MCF 10A (cell line): Measurements from ENCODE around the gene TRAK1. TPM values are rescaled to one million over a fixed set of nuclear protein-coding genes. Genes with fewer than 3 reads are reported as not detected.

Experiments
- BruUV-seq: library from RNA; stranded (reverse); fragments of 400-500 nt; replicated peaks from 2 replicates; lab custom pipeline; 2021; lab: Mats Ljungman, UMichigan
- CTCF ChIA-PET: fragments of 300-600 bp; sonication (Branson Sonifier 250); formaldehyde crosslinking; extraction: SDS; loops from one replicate; lab custom pipeline; 2021; ENCODE audit warnings: antibody characterized with exemption, inconsistent platforms; lab: Yijun Ruan, JAX
- POLR2A ChIA-PET: fragments of 300-600, 350-650 bp; sonication (Branson Sonifier 250); formaldehyde crosslinking; extraction: SDS; loops from one replicate; lab custom pipeline; 2020; ENCODE audit warnings: antibody characterized with exemption, inconsistent platforms; lab: Yijun Ruan, JAX
- DNase-seq: peaks from one replicate; pipeline ENCODE4 v3.0.0-alpha.2; 2018; ENCODE audit not compliant: unreplicated experiment
- H3K27ac Mint-ChIP-seq: one replicate; pipeline ENCODE4 v1.8.0; 2022; ENCODE audit warnings: mild to moderate bottlenecking, low read depth, mixed read lengths; ENCODE audit not compliant: unreplicated experiment
- H3K27me3 Mint-ChIP-seq: one replicate; pipeline ENCODE4 v1.8.0; 2022; ENCODE audit warnings: mixed read lengths; ENCODE audit not compliant: insufficient read depth, unreplicated experiment
- H3K36me3 Mint-ChIP-seq: one replicate; pipeline ENCODE4 v1.8.0; 2022; ENCODE audit warnings: mild to moderate bottlenecking, moderate library complexity, mixed read lengths; ENCODE audit not compliant: insufficient read depth, unreplicated experiment
- H3K4me1 Mint-ChIP-seq: one replicate; pipeline ENCODE4 v1.8.0; 2022; ENCODE audit warnings: mixed read lengths; ENCODE audit not compliant: insufficient read depth, unreplicated experiment
- H3K4me3 Mint-ChIP-seq: one replicate; pipeline ENCODE4 v1.8.0; 2022; ENCODE audit warnings: mild to moderate bottlenecking, moderate library complexity, mixed read lengths; ENCODE audit not compliant: unreplicated experiment
- H3K9me3 Mint-ChIP-seq: one replicate; pipeline ENCODE4 v1.8.0; 2022; ENCODE audit warnings: mixed read lengths; ENCODE audit not compliant: unreplicated experiment
- intact Hi-C: fragments of 100-400 bp; cut with micrococcal nuclease; formaldehyde crosslinking; loops from 2 replicates; pipeline ENCODE4 v1.14.1; 2022
- total RNA-seq: library from RNA; stranded (reverse); gene quantifications from 2 replicates; pipeline ENCODE4 v1.2.3, GENCODE V29; 2022
- TF ChIP-seq, protein P1 (sequence below): fragments of 200-600 bp; IDR thresholded peaks from one replicate; pipeline ENCODE4 v1.8.0; 2022; ENCODE audit warnings: antibody characterized with exemption, mild to moderate bottlenecking; ENCODE audit not compliant: unreplicated experiment

TRAK1 gene
- total RNA-seq, 1 experiment from 2014 or later = 33.2 TPM

DNA sequence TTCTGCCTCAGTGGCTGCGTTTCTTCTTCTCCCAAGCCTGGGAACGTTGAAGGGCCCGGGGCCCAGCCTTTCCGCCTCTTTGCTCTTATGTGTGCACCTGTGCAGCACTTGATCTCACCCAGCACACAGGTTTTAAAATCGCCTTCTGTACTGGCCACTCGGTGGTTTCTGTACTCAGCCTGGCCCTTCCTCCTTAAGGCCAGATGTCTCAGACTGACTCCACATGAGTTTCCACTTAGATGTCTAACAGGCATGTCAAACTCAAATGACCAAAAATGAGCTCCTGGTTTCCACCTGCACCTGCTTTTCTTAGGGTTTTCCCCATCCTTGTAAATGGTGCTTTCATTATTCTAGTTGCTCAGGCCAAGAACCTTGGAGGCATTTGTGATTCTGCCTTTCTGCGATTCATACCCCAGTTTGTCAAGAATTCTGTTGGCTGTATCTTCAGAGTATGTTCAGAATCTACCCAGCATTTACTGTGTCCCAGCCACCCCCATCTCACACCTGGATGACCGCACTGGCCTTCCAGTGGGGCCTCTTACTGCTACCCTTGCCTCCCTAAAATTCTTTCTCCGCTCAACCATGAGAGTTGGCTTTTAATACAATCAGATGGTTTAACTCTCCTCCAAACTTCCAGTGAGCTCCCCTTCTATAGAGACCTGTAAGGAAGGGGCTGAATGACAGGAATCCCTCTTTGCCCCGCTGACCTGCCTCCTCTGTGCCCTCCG, 2.2 kb upstream of the TRAK1 start:
- H3K9me3 Mint-ChIP-seq = no peaks in the 10 kb centered on the region
- TF ChIP-seq, protein P1, sequence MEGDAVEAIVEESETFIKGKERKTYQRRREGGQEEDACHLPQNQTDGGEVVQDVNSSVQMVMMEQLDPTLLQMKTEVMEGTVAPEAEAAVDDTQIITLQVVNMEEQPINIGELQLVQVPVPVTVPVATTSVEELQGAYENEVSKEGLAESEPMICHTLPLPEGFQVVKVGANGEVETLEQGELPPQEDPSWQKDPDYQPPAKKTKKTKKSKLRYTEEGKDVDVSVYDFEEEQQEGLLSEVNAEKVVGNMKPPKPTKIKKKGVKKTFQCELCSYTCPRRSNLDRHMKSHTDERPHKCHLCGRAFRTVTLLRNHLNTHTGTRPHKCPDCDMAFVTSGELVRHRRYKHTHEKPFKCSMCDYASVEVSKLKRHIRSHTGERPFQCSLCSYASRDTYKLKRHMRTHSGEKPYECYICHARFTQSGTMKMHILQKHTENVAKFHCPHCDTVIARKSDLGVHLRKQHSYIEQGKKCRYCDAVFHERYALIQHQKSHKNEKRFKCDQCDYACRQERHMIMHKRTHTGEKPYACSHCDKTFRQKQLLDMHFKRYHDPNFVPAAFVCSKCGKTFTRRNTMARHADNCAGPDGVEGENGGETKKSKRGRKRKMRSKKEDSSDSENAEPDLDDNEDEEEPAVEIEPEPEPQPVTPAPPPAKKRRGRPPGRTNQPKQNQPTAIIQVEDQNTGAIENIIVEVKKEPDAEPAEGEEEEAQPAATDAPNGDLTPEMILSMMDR = no peak
- H3K27ac Mint-ChIP-seq = no peak overlapping the region
- POLR2A ChIA-PET = interaction anchor here (1.0 kb wide), 1 partner anchor 74 kb away, joined by 3 read pairs; no protein-coding TSS in a partner anchor
- H3K4me1 Mint-ChIP-seq = peaks cover 20% of the 10 kb centered on the region
- CTCF ChIA-PET = interaction anchor here (0.5 to 4.5 kb wide), 2 partner anchors 10 to 16 kb away, joined by 4 to 34 read pairs; no protein-coding TSS in a partner anchor
- peaks cover 38% of the 10 kb centered on the region for H3K36me3 Mint-ChIP-seq
- BruUV-seq = no TSS peak
- H3K27me3 Mint-ChIP-seq = no peaks in the 10 kb centered on the region
- intact Hi-C loops = no loop called here
- DNase-seq = no peak
- no peak overlapping the region for H3K4me3 Mint-ChIP-seq

DNA sequence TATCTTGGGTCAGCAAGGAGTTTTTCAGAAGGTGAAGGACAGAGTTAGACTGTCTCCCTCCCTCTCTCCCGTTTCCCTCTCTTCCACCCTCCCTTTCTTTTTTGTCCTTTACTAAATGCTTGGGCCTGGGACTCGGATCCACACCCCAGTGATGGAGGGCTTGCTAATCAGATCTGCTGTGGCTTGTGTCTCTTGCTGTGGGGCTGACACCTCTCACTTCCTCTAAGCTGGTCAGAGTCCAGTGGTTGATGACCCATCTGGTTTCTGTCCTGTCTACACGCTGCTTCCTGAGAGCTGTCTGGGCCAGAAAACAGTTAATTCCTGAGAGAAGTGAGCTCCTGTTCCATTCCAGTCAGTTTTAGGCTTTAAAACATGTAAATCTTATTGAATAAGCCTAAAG, 849 bp downstream of the TRAK1 start:
- H3K4me3 Mint-ChIP-seq = peak overlapping the region; percentile 70
- peaks cover 24% of the 10 kb centered on the region for H3K4me1 Mint-ChIP-seq
- peaks cover 43% of the 10 kb centered on the region for H3K36me3 Mint-ChIP-seq
- no TSS peak for BruUV-seq
- ChIA-PET POLR2A (interaction anchor here (0.6 to 2.9 kb wide), 15 partner anchors 10 to 159 kb away, joined by 3 to 52 read pairs (median 7); partner anchors contain the start of gene ULK4), CTCF (interaction anchor here (0.6 to 1.4 kb wide), 7 partner anchors 8 to 1726 kb away, joined by 3 to 17 read pairs (median 4); no protein-coding TSS in a partner anchor)
- no peaks in the 10 kb centered on the region for H3K9me3 Mint-ChIP-seq
- H3K27me3 Mint-ChIP-seq = no peaks in the 10 kb centered on the region
- DNase-seq = no peak
- TF ChIP-seq, protein P1 = no peak
- H3K27ac Mint-ChIP-seq = peak overlapping the region; percentile 72
- intact Hi-C loops = no loop called here

DNA sequence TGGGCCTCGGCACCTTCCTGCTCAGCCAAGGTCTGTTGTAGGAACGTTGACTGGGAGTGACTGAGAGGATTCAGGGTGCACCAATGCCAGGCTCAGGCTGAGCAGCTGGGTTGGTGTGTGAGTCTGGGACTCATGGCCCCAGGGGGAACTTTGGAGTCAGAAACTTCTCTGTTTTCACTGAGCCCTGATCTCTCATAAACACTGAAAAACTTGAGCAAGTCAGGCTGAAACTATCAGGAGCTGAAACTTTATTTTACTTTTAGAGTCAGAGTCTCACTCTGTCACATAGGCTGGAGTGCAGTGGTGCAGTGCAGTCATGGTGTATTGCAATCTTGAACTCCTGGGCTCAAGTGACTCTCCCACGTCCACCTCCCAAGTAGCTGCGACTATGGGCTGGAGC, 3.0 kb downstream of the TRAK1 start:
- Mint-ChIP-seq H3K27me3 (no peaks in the 10 kb centered on the region), H3K36me3 (peaks cover 29% of the 10 kb centered on the region), H3K9me3 (no peaks in the 10 kb centered on the region), H3K27ac (no peak overlapping the region), H3K4me3 (no peak overlapping the region), H3K4me1 (peaks cover 42% of the 10 kb centered on the region)
- intact Hi-C loops = no loop called here
- TF ChIP-seq, protein P1 = no peak
- DNase-seq = no peak
- CTCF ChIA-PET = interaction anchor here (0.6 to 7.8 kb wide), 6 partner anchors 22 to 196 kb away, joined by 3 to 118 read pairs (median 6); no protein-coding TSS in a partner anchor
- no TSS peak for BruUV-seq
- POLR2A ChIA-PET = interaction anchor here (0.5 to 1.6 kb wide), 6 partner anchors 9 to 722 kb away, joined by 3 to 4 read pairs (median 4); partner anchors contain the start of gene ULK4

DNA sequence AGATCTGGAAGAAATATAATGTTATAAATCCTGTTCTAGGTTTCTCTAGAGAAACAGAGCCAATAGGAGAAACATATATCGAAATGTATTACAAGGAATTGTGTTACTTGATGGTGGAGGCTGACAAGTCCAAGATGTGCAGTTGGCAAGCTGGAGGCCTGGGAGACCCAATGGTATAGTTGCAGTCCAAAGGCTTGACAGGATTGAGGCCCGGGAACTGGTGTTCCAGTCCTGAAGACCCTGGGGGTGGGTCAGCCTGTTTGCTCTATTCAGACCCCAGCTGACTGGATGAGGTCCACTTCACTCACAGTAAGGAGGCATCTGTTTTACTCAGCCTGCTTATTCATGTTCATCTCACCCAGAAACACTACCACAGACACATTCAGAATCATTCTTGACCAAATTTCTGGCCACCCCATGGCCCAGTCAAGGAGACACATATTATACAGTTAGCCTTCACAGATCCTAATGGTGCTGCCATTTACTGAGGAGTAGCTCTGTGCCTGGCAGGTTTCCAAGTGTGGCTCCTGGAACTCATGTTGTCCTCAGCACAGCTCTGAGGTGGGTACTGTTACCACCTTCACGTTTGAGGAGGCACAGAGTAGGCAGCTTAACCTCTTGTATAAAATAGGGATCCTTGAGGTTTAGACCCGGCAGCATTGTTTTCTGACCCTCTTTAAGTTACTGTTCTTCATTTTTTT, 3.7 kb downstream of the TRAK1 start:
- H3K36me3 Mint-ChIP-seq = peaks cover 28% of the 10 kb centered on the region
- BruUV-seq = no TSS peak
- no peaks in the 10 kb centered on the region for H3K27me3 Mint-ChIP-seq
- intact Hi-C loops = no loop called here
- CTCF ChIA-PET = interaction anchor here (0.5 to 7.8 kb wide), 8 partner anchors 21 to 197 kb away, joined by 3 to 118 read pairs (median 4); no protein-coding TSS in a partner anchor
- peaks cover 48% of the 10 kb centered on the region for H3K4me1 Mint-ChIP-seq
- DNase-seq = no peak
- no peaks in the 10 kb centered on the region for H3K9me3 Mint-ChIP-seq
- TF ChIP-seq, protein P1 = no peak
- no peak overlapping the region for H3K27ac Mint-ChIP-seq
- H3K4me3 Mint-ChIP-seq = no peak overlapping the region
- POLR2A ChIA-PET = interaction anchor here (0.6 to 1.0 kb wide), 4 partner anchors 9 to 721 kb away, joined by 3 to 4 read pairs (median 4); no protein-coding TSS in a partner anchor
